Measurements from ENCODE around the gene ANKRD23. TPM values are rescaled to one million over a fixed set of nuclear protein-coding genes. Genes with fewer than 3 reads are reported as not detected.

The ANKRD23 gene
- total and polyA plus RNA-seq, 11 donors = 0.96 to 26.7 (median 7.9) TPM

- Histone ChIP-seq H3K27me3 (peaks cover 0 to 25% (median 0%) of the 10 kb centered on the region in 9 donors), H3K4me3 (peak overlapping the region in 9 of 12 donors; percentile 79 to 100 (median 97)), H3K27ac (peak overlapping the region in 11 of 12 donors; percentile 96 to 100 (median 98)), H3K36me3 (peaks cover 0 to 62% (median 55%) of the 10 kb centered on the region in 9 donors), H3K9me3 (no peaks in the 10 kb centered on the region), H3K4me1 (peaks cover 0 to 61% (median 42%) of the 10 kb centered on the region in 12 donors)
- DNase-seq (peak in 2 of 5 donors; percentile 43 to 70), ATAC-seq (peak in 1 of 4 donors; percentile 8)
- intact Hi-C loops (cut with DNase I) = loop anchor here in 1 of 10 donors (5.0 kb wide), 1 partner anchor 246 kb away; the partner anchor contains the start of gene ANKRD36
- TF ChIP-seq POLR2A (IDR thresholded peaks at IDR 0.05) = no peak
- no peak for TF ChIP-seq CTCF (IDR thresholded peaks at IDR 0.05)
- 50 to 57% (median 50%) methylated on average over 2 to 8 of the region's 8 CpGs; no CpG with 5 or more reads in 1 of the 4 donors for whole genome bisulfite sequencing, 4 donors
Measured at GRCh38 chr2:96866586-96866985, 22.8 kb upstream of the ANKRD23 start.

- Histone ChIP-seq H3K9me3 (no peaks in the 10 kb centered on the region), H3K27me3 (peaks cover 0 to 23% (median 0%) of the 10 kb centered on the region in 9 donors), H3K4me3 (peak overlapping the region in 9 of 12 donors; percentile 79 to 100 (median 97)), H3K27ac (peak overlapping the region in 11 of 12 donors; percentile 96 to 100 (median 98)), H3K36me3 (peaks cover 0 to 66% (median 59%) of the 10 kb centered on the region in 9 donors), H3K4me1 (peaks cover 0 to 61% (median 44%) of the 10 kb centered on the region in 12 donors)
- intact Hi-C loops (cut with DNase I) = loop anchor here in 1 of 10 donors (5.0 kb wide), 1 partner anchor 246 kb away; the partner anchor contains the start of gene ANKRD36
- no peak for TF ChIP-seq CTCF (IDR thresholded peaks at IDR 0.05)
- no peak for TF ChIP-seq POLR2A (IDR thresholded peaks at IDR 0.05)
- ATAC-seq (no peak), DNase-seq (peak in 1 of 5 donors; percentile 68)
- 58 to 74% (median 62%) methylated on average over 5 to 14 of the region's 14 CpGs for WGBS, 4 donors
Measured at GRCh38 chr2:96866149-96866548, 22.3 kb upstream of the ANKRD23 start.

GRCh38 chr2:96865654-96866053, 21.8 kb upstream of the ANKRD23 start:
- peaks cover 0 to 20% (median 0%) of the 10 kb centered on the region in 9 donors for H3K27me3 ChIP-seq
- no peaks in the 10 kb centered on the region for H3K9me3 ChIP-seq
- peak overlapping the region in 4 of 12 donors; percentile 79 to 100 (median 98) for H3K4me3 ChIP-seq
- peak overlapping the region in 5 of 12 donors; percentile 96 to 100 (median 98) for H3K27ac ChIP-seq
- 74 to 80% (median 76%) methylated on average over 16 of the region's 16 CpGs for WGBS, 4 donors
- DNase-seq (peak in 1 of 5 donors; percentile 25), ATAC-seq (no peak)
- H3K36me3 ChIP-seq = peaks cover 0 to 71% (median 64%) of the 10 kb centered on the region in 9 donors
- TF ChIP-seq CTCF (IDR thresholded peaks at IDR 0.05) = no peak
- TF ChIP-seq POLR2A (IDR thresholded peaks at IDR 0.05) = no peak
- intact Hi-C loops (cut with DNase I) = loop anchor here in 1 of 10 donors (5.0 kb wide), 1 partner anchor 247 kb away; the partner anchor contains the start of gene ANKRD36
- H3K4me1 ChIP-seq = peaks cover 0 to 60% (median 45%) of the 10 kb centered on the region in 12 donors

- peak in 3 of 4 donors; percentile 1 to 40 (median 22) for ATAC-seq
- peak in 4 of 5 donors; percentile 67 to 89 (median 72) for DNase-seq
- Histone ChIP-seq H3K36me3 (peaks cover 0 to 80% (median 71%) of the 10 kb centered on the region in 9 donors), H3K4me3 (no peak overlapping the region), H3K27me3 (peaks cover 0 to 9% (median 0%) of the 10 kb centered on the region in 9 donors), H3K4me1 (peaks cover 0 to 67% (median 52%) of the 10 kb centered on the region in 12 donors), H3K27ac (peak overlapping the region in 2 of 12 donors; percentile 9 to 98), H3K9me3 (no peaks in the 10 kb centered on the region)
- TF ChIP-seq POLR2A (IDR thresholded peaks at IDR 0.05) = no peak
- peak in 1 of 12 donors; percentile 4 for TF ChIP-seq CTCF (IDR thresholded peaks at IDR 0.05)
- WGBS, 4 donors = 70 to 75% (median 73%) methylated on average over 25 of the region's 25 CpGs; no CpG with 5 or more reads in 1 of the 4 donors
- intact Hi-C loops (cut with DNase I) = loop anchor here in 1 of 10 donors (5.0 kb wide), 1 partner anchor 248 kb away; the partner anchor contains the start of gene ANKRD36
Measured at GRCh38 chr2:96864343-96865091, 20.7 kb upstream of the ANKRD23 start.

Data from heart left ventricle (tissue), 16 donors.